EH (cell line): ENCODE measurements around the gene DTL.

ENCODE experiments used
- DNase-seq: peaks from one replicate; pipeline ENCODE4 v3.0.0-alpha.2; 2015; ENCODE audit warnings: low read depth

DTL gene

GRCh38 chr1:212091438-212092121 lies 56.0 kb downstream of the DTL start:
- DNase-seq: no peak

- no peak for DNase-seq
Observed at GRCh38 chr1:212097360-212097759, 61.8 kb downstream of the DTL start.

DNA sequence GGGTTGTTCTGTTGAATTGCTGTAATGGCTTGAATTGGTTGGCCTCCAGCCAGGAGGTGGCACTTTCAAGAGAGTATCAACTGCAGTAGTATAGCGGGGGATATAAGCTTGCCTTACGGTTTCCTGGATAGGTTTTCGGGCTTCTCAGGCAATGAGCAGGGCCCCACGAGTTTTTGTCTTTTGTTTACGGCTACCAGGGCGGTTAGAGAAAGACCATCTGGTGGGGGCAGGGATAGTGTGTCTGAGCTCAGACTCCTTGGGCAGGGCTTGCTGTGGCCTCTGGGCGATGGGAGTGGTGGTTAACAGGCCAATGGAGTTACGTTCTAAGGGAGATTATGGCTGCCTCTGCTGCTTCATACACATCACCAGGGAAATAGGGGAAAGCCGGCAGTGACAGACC lies 62.8 kb downstream of the DTL start:
- DNase-seq: no peak

DNA sequence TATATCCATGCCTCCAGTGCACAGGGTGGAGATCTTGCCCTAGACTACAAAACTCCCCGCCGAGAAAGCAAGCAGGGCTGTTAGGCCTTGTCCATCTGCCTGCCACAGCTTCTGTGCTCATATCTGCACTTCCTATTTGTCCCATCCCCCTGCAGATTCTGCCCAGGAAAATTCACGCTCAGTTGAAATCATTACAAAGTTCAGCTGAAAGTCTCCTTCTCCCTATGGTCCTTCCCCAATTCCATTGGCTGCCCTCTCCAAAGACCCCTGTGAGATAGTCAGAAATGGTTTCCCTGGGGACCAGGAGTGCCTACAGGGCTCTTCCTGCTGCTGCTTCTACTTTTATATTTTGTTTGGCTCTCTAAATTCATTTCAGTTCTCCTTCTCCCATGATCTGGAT lies 63.2 kb downstream of the DTL start:
- no peak for DNase-seq

- no peak for DNase-seq
Observed at GRCh38 chr1:212101251-212101650, 65.7 kb downstream of the DTL start.

- no peak for DNase-seq
Observed at GRCh38 chr1:212101735-212102134, 66.2 kb downstream of the DTL start.

GRCh38 chr1:212104586-212105325 lies 69.2 kb downstream of the DTL start:
- no peak for DNase-seq

DNA sequence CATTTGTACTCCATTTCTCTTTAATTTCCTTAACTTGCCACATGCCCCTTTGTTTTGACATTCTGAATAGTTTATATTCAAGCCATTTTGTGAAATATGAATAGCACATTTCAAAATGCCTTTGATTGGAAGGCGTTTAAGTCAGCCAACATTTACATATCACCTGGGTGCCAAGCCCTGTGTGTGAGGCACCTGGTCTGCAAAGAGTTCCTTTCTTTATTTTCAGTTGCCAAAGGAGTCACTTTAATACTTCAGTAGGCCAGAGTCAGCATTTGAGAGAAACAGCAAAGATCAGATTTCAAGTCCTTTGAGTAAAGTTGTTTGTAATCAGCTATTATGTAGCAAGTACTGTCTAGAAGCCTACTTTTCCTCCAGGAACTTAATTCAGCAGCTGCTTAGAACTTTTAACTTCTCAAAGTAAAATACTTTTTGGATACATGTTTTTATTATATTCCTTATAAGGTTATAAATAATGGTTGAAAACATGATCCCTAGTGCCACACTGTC lies 70.8 kb downstream of the DTL start:
- DNase-seq: no peak

- DNase-seq: no peak
Observed at GRCh38 chr1:212107481-212107880, 71.9 kb downstream of the DTL start.

DNA sequence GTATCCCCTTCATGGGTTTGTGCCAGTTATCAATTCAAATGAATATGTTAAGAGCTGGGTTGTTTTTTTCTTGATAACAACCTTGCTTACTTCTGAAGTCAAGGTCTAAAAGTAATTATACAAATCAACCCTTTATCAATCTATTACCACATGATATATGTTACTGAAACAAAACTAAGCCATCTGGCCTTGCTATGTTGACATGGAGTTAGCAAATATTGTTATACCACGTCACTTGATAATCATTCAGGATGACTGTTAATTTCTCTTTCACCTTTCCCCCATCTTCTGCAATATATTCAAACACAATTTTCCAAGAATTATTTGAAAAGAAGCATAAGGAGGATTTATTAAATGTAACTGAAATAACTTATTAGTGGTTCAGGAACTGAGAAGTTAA lies 72.6 kb downstream of the DTL start:
- DNase-seq: no peak

DNA sequence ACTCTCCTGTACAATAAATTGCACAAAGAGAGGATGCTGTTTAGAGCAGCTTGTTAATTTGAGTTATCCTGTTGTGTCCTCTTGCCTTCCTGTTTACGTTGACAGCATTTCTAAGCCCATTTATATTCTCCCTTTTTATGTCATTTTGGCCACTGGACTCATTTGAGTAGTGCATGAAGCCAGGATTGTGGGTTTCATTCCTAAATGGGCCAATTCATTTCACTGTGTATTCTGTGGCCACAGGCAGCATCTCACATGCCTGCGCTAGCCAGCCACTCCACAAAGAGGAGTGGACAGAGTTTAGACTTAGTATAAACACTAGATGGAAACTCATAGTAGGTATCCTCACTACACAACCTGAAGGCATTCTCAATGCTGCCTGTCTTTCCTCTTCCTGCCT lies 73.4 kb downstream of the DTL start:
- DNase-seq: no peak

GRCh38 chr1:212109728-212110127 lies 74.2 kb downstream of the DTL start:
- no peak for DNase-seq

GRCh38 chr1:212110617-212111016 lies 75.1 kb downstream of the DTL start:
- DNase-seq: peak; percentile 37

GRCh38 chr1:212111536-212111935 lies 76.0 kb downstream of the DTL start:
- DNase-seq: no peak

- no peak for DNase-seq
Observed at GRCh38 chr1:212113706-212114105, 78.2 kb downstream of the DTL start.

GRCh38 chr1:212118167-212118871 lies 82.8 kb downstream of the DTL start:
- DNase-seq: peak; percentile 41

DNA sequence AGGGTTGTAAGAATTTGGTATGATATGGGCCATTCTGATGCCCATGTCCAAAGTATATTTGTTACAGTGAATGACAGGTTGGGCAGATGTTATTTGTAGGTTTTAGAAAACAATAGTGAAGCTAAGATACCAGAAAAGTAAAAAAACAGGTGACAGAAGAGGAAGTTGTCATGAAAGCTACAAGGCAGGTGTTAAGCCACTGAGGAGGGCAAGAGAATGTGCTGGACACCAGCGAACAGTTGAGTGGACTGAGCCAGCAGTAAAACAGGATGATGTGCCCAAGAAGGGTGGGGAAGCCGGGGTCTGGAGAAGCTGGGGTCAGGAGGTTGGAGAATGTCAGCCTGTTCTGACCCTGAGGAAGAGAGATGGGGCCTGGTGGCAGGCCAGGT lies 83.3 kb downstream of the DTL start:
- DNase-seq: no peak

DNA sequence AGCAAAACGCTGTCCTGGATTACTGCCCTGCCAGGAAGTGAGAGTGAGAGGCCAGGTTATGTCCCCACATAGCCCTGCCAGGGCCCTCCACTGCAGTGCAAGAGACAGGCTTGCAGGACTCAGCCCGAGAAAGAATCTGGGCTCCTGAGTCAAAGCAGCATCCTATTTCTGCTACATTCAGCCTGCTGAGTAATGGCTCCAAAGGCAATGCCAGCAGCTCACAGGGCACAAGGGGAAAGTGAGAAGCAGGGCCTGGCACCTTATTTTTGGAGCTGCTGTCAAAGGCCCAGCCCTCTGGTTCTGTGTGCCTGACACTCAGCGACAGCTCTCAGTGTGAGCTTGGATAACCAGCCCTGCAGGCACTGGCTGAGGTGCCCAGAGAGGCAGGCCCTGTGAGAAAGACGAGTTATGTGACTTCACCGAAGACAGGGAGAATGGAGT lies 83.9 kb downstream of the DTL start:
- no peak for DNase-seq

GRCh38 chr1:212119863-212120262 lies 84.3 kb downstream of the DTL start:
- DNase-seq: no peak

- no peak for DNase-seq
Observed at GRCh38 chr1:212121779-212122178, 86.2 kb downstream of the DTL start.

GRCh38 chr1:212124690-212125582 lies 89.4 kb downstream of the DTL start:
- no peak for DNase-seq

GRCh38 chr1:212125654-212126053 lies 90.1 kb downstream of the DTL start:
- no peak for DNase-seq
